HUDEP-2 (cell line): Measurements from ENCODE around the gene LRRFIP2.
"Not testable (repeated sequence)": the region's sequence is repeated elsewhere in the genome, so short reads cannot be mapped to it uniquely, and the experiment has no call there.

Experiments used
- DNase-seq, 76 experiments: peaks; one replicate each; lab custom pipeline; 2025; ENCODE audit not compliant: unreplicated experiment in 76 of 76; lab: John Stamatoyannopoulos, UW

Gene LRRFIP2

GRCh38 chr3:37147666-37148065, 26.7 kb downstream of the LRRFIP2 start:
- DNase-seq = no peak

GRCh38 chr3:37146927-37147326, 27.5 kb downstream of the LRRFIP2 start:
- not testable (repeated sequence) for DNase-seq

- DNase-seq = no peak
Observed at GRCh38 chr3:37145611-37146010, 28.8 kb downstream of the LRRFIP2 start.

- DNase-seq = no peak
Observed at GRCh38 chr3:37144806-37145205, 29.6 kb downstream of the LRRFIP2 start.

DNA sequence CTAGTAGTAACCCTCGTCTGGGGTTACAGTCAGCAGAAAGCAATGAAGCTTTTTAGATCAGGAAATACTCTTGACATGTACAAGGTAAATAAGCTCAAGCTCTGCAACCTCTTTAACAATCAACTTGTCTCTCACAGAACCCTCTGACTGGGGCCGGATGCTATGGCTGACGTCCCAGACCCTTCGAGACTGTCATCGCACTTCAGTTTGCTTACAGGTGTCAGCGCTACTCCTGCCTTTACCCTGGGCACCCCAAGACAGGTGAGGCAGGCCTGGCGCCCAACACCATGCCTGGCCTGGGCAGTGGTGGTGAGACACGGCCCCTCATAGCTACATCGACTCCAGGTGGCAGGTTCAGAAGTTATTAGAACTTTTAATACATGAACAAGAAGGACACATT, 30.6 kb downstream of the LRRFIP2 start:
- DNase-seq = no peak

- DNase-seq = no peak
Observed at GRCh38 chr3:37141676-37142075, 32.7 kb downstream of the LRRFIP2 start.

DNA sequence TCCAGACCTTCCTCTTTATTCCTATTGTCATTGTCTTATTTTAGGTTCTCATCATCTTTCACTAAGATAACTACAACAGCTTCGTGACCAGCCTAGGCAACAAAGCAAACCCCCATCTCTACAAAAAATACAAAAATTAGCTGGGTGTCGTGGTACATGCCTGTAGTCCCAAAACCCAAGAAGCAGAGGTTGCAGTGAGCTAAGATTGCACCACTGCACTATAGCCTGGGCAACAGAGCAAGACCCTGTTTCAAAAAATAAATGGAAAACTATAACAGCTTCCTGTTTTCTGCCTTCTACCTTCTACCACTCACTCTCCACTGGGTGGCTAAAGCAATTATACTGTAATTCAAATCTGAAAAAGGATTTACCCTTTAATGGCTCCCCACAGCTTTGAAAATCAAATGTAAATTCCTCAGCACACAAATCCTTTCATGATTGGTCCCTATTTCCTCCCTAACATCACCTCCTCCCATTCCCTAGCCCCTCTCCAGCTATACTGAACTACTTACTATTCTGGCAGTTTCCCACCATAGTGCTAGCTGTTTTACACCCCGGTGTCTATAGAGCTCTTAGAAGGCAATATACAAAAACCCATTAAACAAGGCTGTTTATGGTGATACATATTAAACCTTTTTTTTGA, 33.4 kb downstream of the LRRFIP2 start:
- no peak for DNase-seq

DNA sequence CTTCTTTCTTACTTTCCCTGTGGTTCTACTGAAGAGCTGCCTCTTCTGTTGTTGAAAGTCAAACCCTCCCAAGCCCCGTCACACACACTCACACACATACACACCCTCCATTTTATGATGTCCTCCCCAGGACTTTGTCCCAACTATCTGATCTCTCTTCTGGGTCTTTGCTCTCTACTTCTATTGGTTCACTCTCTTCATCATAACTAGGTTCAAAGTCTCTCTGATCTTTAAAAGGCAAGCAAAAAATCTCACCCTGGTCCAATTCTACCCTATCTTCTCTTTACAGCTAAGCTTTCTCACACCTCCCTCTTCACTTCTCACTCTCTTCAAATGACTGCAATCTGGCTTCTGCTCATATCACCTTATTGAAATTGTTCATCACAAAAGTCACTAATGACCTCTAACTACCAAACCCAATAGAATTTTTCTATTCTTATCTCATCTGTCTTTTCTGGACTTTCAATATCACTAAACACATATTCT, 34.8 kb downstream of the LRRFIP2 start:
- DNase-seq = no peak

DNA sequence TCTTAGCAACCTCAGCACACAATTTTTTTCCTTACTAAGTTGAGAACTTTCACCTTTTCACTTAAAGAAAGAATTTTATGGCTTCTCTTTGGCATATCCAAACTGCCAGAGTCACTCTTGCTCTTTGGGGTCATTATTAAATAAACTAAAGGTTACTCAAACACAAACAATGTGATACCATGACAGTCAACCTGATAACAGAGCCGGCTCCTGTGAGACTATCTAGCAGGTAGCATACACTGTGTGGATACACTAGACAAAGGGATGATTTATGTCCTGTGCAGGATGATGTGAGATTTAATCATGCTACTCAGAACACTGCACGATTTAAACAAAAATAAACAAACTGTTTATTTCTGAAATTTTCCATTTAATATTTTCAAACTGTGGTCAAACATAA, 35.6 kb downstream of the LRRFIP2 start:
- DNase-seq = no peak

GRCh38 chr3:37137516-37137915, 36.9 kb downstream of the LRRFIP2 start:
- DNase-seq = no peak

GRCh38 chr3:37136067-37136466, 38.3 kb downstream of the LRRFIP2 start:
- no peak for DNase-seq

GRCh38 chr3:37135561-37135960, 38.8 kb downstream of the LRRFIP2 start:
- no peak for DNase-seq

- DNase-seq = no peak
Observed at GRCh38 chr3:37132334-37132733, 42.0 kb downstream of the LRRFIP2 start.

DNA sequence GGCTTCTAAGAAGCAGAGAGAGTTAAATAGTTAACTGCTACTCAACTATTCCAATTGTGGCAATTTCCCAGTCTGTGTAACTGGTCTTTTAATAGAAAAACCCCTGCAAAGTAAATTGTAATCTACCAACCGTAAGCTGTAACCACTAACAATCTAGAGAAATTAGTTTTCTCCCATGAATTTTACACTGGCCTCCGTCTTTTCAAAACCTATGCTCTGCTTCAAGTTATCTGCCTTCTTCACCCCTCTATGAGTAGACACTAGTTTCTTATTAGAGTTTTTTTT, 42.6 kb downstream of the LRRFIP2 start:
- no peak for DNase-seq

- DNase-seq = no peak
Observed at GRCh38 chr3:37130984-37131859, 43.2 kb downstream of the LRRFIP2 start.

GRCh38 chr3:37130448-37130847, 43.9 kb downstream of the LRRFIP2 start:
- no peak for DNase-seq

DNA sequence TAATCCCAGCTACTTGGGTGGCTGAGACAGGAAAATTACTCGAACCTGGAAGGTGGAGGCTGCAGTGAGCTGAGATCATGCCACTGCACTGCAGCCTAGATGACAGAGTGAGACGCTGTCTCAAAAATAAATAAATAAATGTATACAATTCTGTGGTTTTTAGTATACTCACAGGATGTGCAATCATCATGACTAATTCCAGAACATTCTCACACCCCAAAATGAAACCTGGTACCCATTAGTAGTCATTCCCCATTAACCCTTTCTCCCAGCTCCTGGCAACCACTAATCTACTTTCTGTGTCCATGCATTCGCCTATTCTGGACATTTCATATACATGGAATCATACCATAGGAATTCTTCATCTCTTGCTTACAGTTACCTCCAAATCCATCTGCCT, 44.5 kb downstream of the LRRFIP2 start:
- DNase-seq = no peak

DNA sequence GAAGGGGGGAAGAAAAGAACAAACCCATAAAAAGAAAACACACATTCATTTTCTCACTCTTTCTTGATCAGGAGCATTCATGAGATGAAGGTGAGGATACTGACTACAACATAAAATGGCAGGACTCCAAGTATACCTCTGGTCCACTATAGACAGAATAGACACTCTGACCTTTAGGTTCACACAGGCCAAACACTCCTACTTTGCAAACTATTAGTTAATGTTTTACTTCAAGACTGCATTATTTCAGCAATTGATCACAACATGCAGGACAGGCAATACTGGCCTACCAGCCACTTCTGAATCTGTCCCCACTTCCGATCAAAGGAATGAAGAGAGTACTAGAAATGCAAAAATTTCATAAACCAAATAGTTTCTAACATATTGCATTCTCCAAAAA, 47.0 kb downstream of the LRRFIP2 start:
- no peak for DNase-seq

GRCh38 chr3:37126856-37127255, 47.5 kb downstream of the LRRFIP2 start:
- no peak for DNase-seq

- DNase-seq = peak in 3 of 76 experiments; percentile 3 to 10 (median 6)
Observed at GRCh38 chr3:37125195-37126073, 48.9 kb downstream of the LRRFIP2 start.

DNA sequence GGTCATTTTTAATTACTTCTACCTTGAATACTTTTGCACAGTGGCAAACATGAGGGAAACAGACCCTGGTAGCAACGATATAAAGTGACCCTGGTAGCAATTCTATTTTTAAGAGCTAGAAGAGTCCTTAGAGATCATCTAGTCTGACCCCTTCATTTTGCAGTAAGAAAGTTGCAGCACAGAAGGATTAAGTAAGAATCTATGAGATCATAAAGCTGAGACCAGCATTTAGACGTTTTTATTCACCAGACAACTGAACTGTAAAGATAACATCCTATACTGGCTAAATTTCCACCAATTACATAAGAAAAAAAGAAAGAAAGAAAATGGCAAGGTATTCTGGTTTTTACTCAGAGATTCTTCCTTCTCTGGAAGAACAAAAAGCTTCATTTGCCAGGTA, 49.9 kb downstream of the LRRFIP2 start:
- DNase-seq = peak in 2 of 76 experiments; percentile 2 to 5
